GM12891 (cell line): ENCODE results near the gene STAT6.

ENCODE experiments used
- POLR2A ChIP-seq: IDR thresholded peaks from 2 replicates; pipeline ENCODE4 v1.6.1; 2011; ENCODE audit warnings: low read depth, low read length, control low read depth
- POLR2AphosphoS5 ChIP-seq: IDR thresholded peaks from 2 replicates; pipeline ENCODE4 v1.6.1; 2011; ENCODE audit warnings: low read depth, low read length, control low read depth

DNA sequence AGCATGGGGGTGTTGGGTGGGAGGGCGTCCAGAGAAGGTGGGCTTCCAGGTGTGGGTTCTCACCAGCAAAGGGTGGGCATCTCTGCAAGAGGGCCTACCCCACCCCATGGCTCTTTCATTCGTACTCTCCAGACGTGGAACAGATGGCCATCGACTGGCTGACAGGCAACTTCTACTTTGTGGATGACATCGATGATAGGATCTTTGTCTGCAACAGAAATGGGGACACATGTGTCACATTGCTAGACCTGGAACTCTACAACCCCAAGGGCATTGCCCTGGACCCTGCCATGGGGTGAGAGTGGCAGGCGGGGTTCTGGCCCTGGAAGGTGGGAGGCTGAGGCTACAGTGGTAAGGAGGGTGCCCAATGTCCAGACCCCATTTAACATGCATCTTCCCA, 42.9 kb upstream of the STAT6 start:
- no peak for TF ChIP-seq POLR2AphosphoS5
- no peak for TF ChIP-seq POLR2A
